Keratinocyte (primary cell): ENCODE results near the gene PTPDC1. TPM values are rescaled to one million over a fixed set of nuclear protein-coding genes. Genes with fewer than 3 reads are reported as not detected.

ENCODE experiments used
- DNase-seq: peaks from one replicate; pipeline ENCODE4 v3.0.0-alpha.2; 2011; ENCODE audit warnings: low read depth, missing footprints, low spot score
- FAIRE-seq: peaks from 2 replicates; lab custom pipeline; 2011; peaks lifted over from hg19 to GRCh38; lab: Jason Lieb, UNC
- H2AFZ ChIP-seq: 2 replicates; pipeline ENCODE4 v1.6.0; 2012; ENCODE audit warnings: low read length, control low read depth, inconsistent platforms; ENCODE audit not compliant: control insufficient read depth
- H3K27ac ChIP-seq: 2 replicates; pipeline ENCODE4 v1.5.1; 2011; ENCODE audit warnings: low read length; ENCODE audit not compliant: control insufficient read depth, insufficient read depth
- H3K27me3 ChIP-seq: 3 replicates; pipeline ENCODE4 v1.6.0; 2011; ENCODE audit warnings: low read length; ENCODE audit not compliant: control insufficient read depth, insufficient read depth; ENCODE audit errors: extremely low read depth
- H3K36me3 ChIP-seq, 2 experiments: 2 replicates in 1 of 2; 3 replicates in 1 of 2; pipeline ENCODE4 v1.5.1; 2011; ENCODE audit warnings: low read length in 2 of 2, mild to moderate bottlenecking in 1 of 2; ENCODE audit not compliant: control insufficient read depth in 2 of 2, insufficient read depth in 2 of 2; ENCODE audit errors: extremely low read depth in 1 of 2
- H3K4me1 ChIP-seq: 3 replicates; pipeline ENCODE4 v1.5.1; 2011; ENCODE audit warnings: low read length; ENCODE audit not compliant: control insufficient read depth, insufficient read depth; ENCODE audit errors: extremely low read depth
- H3K4me2 ChIP-seq: 3 replicates; pipeline ENCODE4 v1.6.0; 2011; ENCODE audit warnings: low read depth, low read length; ENCODE audit not compliant: control insufficient read depth, insufficient read depth; ENCODE audit errors: extremely low read depth
- H3K4me3 ChIP-seq, 3 experiments: fragments of 200-600 bp in 1 of 3; sonication (generic) in 1 of 3; 2 replicates in 2 of 3; 3 replicates in 1 of 3; pipeline ENCODE4 v1.5.1; 2011 to 2016; ENCODE audit warnings: low read length in 3 of 3, mild to moderate bottlenecking in 3 of 3, control low read depth in 2 of 3, inconsistent platforms in 1 of 3, low read depth in 1 of 3, mixed read lengths in 1 of 3, mixed run types in 1 of 3, moderate library complexity in 1 of 3; ENCODE audit not compliant: control insufficient read depth in 2 of 3, insufficient read depth in 2 of 3; ENCODE audit errors: extremely low read depth in 1 of 3
- H3K79me2 ChIP-seq: 2 replicates; pipeline ENCODE4 v1.6.0; 2012; ENCODE audit warnings: low read length; ENCODE audit not compliant: control insufficient read depth, insufficient read depth
- H3K9ac ChIP-seq: 3 replicates; pipeline ENCODE4 v1.6.0; 2011; ENCODE audit warnings: low read length; ENCODE audit not compliant: control insufficient read depth, insufficient read depth; ENCODE audit errors: extremely low read depth
- H3K9me1 ChIP-seq: 3 replicates; pipeline ENCODE4 v1.6.0; 2011; ENCODE audit warnings: low read length; ENCODE audit not compliant: control insufficient read depth, insufficient read depth; ENCODE audit errors: extremely low read depth
- H3K9me3 ChIP-seq: 2 replicates; pipeline ENCODE4 v1.5.1; 2012; ENCODE audit warnings: low read depth, low read length; ENCODE audit not compliant: control insufficient read depth
- H4K20me1 ChIP-seq: 3 replicates; pipeline ENCODE4 v1.6.0; 2011; ENCODE audit warnings: low read length; ENCODE audit not compliant: control insufficient read depth, insufficient read depth; ENCODE audit errors: extremely low read depth
- EZH2 ChIP-seq: IDR thresholded peaks from one replicate; pipeline ENCODE4 v1.6.1; 2012; ENCODE audit warnings: inconsistent platforms, mild to moderate bottlenecking, low read length, moderate library complexity
- dilution Hi-C: fragments of 300-500 bp; cut with MboI; formaldehyde crosslinking; loops from one replicate; pipeline ENCODE4 v1.7.0; 2020; ENCODE audit warnings: low sequenced_read_pairs; ENCODE audit not compliant: extremely low pct_ligation_motif_present
- polyA plus RNA-seq, 5 experiments: library from polyadenylated mRNA; depleted of rRNA in 3 of 5; stranded (reverse) in 3 of 5; stranded (forward) in 1 of 5; unstranded in 1 of 5; fragments of >200 nt; gene quantifications; 1 replicate in 1 of 5; 2 replicates in 3 of 5; 3 replicates in 1 of 5; pipeline versions ENCODE4 v1.2.1 to v1.2.3, GENCODE V29; 2011 to 2012; ENCODE audit warnings: missing spikeins in 2 of 5, low read depth in 1 of 5, low replicate concordance in 1 of 5
- TF ChIP-seq, protein P1 (sequence below), 3 experiments: IDR thresholded peaks in 1 of 3; conservative IDR thresholded peaks in 1 of 3; optimal IDR thresholded peaks in 1 of 3; 2 replicates in 2 of 3; 3 replicates in 1 of 3; pipeline versions ENCODE3 to v1.5.1; 2011; ENCODE audit warnings: low read length in 3 of 3, mild to moderate bottlenecking in 3 of 3, moderate library complexity in 2 of 3, control low read depth in 1 of 3, inconsistent platforms in 1 of 3; ENCODE audit not compliant: insufficient read depth in 2 of 3; ENCODE audit errors: extremely low read depth in 1 of 3

PTPDC1 gene
- polyA plus RNA-seq, 1 donor (not counting 4 experiments of a cell fraction or from before 2014, with no cell fraction given) = 8.2 TPM

GRCh38 chr9:94079236-94079635 lies 5.0 kb upstream of the PTPDC1 start:
- TF ChIP-seq, protein P1, sequence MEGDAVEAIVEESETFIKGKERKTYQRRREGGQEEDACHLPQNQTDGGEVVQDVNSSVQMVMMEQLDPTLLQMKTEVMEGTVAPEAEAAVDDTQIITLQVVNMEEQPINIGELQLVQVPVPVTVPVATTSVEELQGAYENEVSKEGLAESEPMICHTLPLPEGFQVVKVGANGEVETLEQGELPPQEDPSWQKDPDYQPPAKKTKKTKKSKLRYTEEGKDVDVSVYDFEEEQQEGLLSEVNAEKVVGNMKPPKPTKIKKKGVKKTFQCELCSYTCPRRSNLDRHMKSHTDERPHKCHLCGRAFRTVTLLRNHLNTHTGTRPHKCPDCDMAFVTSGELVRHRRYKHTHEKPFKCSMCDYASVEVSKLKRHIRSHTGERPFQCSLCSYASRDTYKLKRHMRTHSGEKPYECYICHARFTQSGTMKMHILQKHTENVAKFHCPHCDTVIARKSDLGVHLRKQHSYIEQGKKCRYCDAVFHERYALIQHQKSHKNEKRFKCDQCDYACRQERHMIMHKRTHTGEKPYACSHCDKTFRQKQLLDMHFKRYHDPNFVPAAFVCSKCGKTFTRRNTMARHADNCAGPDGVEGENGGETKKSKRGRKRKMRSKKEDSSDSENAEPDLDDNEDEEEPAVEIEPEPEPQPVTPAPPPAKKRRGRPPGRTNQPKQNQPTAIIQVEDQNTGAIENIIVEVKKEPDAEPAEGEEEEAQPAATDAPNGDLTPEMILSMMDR (optimal IDR thresholded peaks at IDR 0.05 in 1 of 3, IDR thresholded peaks at IDR 0.05 in 1 of 3, conservative IDR thresholded peaks at IDR 0.05 in 1 of 3; ENCODE audit: extremely low read depth in 1 of 3, insufficient read depth in 2 of 3, low read length in 3 of 3) = no peak
- TF ChIP-seq EZH2 = no peak
- dilution Hi-C loops = no loop called here
- H4K20me1 ChIP-seq = no peaks in the 10 kb centered on the region

DNA sequence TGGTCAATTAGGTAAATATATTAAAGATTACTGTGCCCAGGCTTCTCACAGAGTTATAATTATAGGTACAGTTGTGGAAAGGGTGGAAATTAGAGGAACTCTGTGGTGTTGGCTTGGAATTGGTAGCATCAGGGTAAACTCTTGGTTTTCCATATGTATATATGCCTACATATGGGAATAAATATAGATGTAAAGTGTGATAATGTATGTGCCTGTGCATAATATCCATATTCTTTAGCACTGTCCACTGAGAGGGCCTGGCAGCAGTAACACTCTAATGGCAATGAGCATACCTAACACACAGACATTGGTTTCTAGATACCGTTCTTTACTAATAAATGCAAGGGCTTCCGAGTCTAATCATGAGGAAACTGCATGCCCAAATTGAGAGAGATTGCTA lies 4.0 kb upstream of the PTPDC1 start:
- H3K9ac ChIP-seq = no peak overlapping the region
- H3K27me3 ChIP-seq = no peaks in the 10 kb centered on the region
- no peaks in the 10 kb centered on the region for H4K20me1 ChIP-seq
- no peak for DNase-seq
- H3K27ac ChIP-seq = no peak overlapping the region
- TF ChIP-seq EZH2 = no peak
- TF ChIP-seq, protein P1 (optimal IDR thresholded peaks at IDR 0.05 in 1 of 3, IDR thresholded peaks at IDR 0.05 in 1 of 3, conservative IDR thresholded peaks at IDR 0.05 in 1 of 3; ENCODE audit: extremely low read depth in 1 of 3, insufficient read depth in 2 of 3, low read length in 3 of 3) = no peak
- H3K4me2 ChIP-seq = no peak overlapping the region
- H3K4me3 ChIP-seq = no peak overlapping the region
- H3K9me3 ChIP-seq = no peaks in the 10 kb centered on the region
- peaks cover 2% of the 10 kb centered on the region for H3K4me1 ChIP-seq
- H3K79me2 ChIP-seq = no peaks in the 10 kb centered on the region
- H3K36me3 ChIP-seq = peaks cover 0 to 4% of the 10 kb centered on the region in 2 experiments
- H2AFZ ChIP-seq = no peak overlapping the region
- dilution Hi-C loops = no loop called here
- H3K9me1 ChIP-seq = no peaks in the 10 kb centered on the region
- FAIRE-seq = no peak

More at GRCh38 chr9:94079236-94079635, 5.0 kb upstream of the PTPDC1 start:
- H2AFZ ChIP-seq = no peak overlapping the region
- no peak for DNase-seq
- H3K79me2 ChIP-seq = no peaks in the 10 kb centered on the region
- H3K36me3 ChIP-seq = peaks cover 0 to 9% of the 10 kb centered on the region in 2 experiments
- H3K27me3 ChIP-seq = no peaks in the 10 kb centered on the region
- H3K4me3 ChIP-seq = no peak overlapping the region
- no peak overlapping the region for H3K9ac ChIP-seq
- no peaks in the 10 kb centered on the region for H3K4me1 ChIP-seq
- H3K9me1 ChIP-seq = no peaks in the 10 kb centered on the region
- H3K4me2 ChIP-seq = no peak overlapping the region
- FAIRE-seq = no peak
- H3K27ac ChIP-seq = no peak overlapping the region
- no peaks in the 10 kb centered on the region for H3K9me3 ChIP-seq
